ENCODE measurements around the gene NFATC4. TPM values are rescaled to one million over a fixed set of nuclear protein-coding genes. Genes with fewer than 3 reads are reported as not detected.
A peak's percentile ranks its signal among the peaks of the same experiment; 100 is the strongest.

The NFATC4 gene
- total RNA-seq, 1 donor from 2014 or later, result 130 TPM

GRCh38 chr14:24394275-24394674 is 26.3 kb downstream of the NFATC4 start:
- Mint-ChIP-seq H3K9me3 (no peaks in the 10 kb centered on the region), H3K36me3 (no peaks in the 10 kb centered on the region), H3K27me3 (no peaks in the 10 kb centered on the region), H3K4me3 (peak overlapping the region; percentile 37), H3K27ac (peak overlapping the region; percentile 76), H3K4me1 (ENCODE audit: unreplicated experiment) (peaks cover 50% of the 10 kb centered on the region)
- DNase-seq (ENCODE audit: extremely low spot score, unreplicated experiment), result no peak
- no peak for TF ChIP-seq CTCF (conservative IDR thresholded peaks at IDR 0.05)

- H3K27ac Mint-ChIP-seq, result peak overlapping the region; percentile 91
- no peaks in the 10 kb centered on the region for H3K27me3 Mint-ChIP-seq
- H3K36me3 Mint-ChIP-seq, result no peaks in the 10 kb centered on the region
- H3K9me3 Mint-ChIP-seq, result no peaks in the 10 kb centered on the region
- no peak for DNase-seq (ENCODE audit: extremely low spot score, unreplicated experiment)
- H3K4me3 Mint-ChIP-seq, result peak overlapping the region; percentile 78
- H3K4me1 Mint-ChIP-seq (ENCODE audit: unreplicated experiment), result peaks cover 53% of the 10 kb centered on the region
- no peak for TF ChIP-seq CTCF (conservative IDR thresholded peaks at IDR 0.05)
Observed at GRCh38 chr14:24395609-24396582, 27.9 kb downstream of the NFATC4 start.

- H3K9me3 Mint-ChIP-seq, result no peaks in the 10 kb centered on the region
- H3K36me3 Mint-ChIP-seq, result peaks cover under 1% of the 10 kb centered on the region
- peak overlapping the region; percentile 91 for H3K27ac Mint-ChIP-seq
- no peak for TF ChIP-seq CTCF (conservative IDR thresholded peaks at IDR 0.05)
- peak overlapping the region; percentile 78 for H3K4me3 Mint-ChIP-seq
- no peaks in the 10 kb centered on the region for H3K27me3 Mint-ChIP-seq
- no peak for DNase-seq (ENCODE audit: extremely low spot score, unreplicated experiment)
- peaks cover 56% of the 10 kb centered on the region for H3K4me1 Mint-ChIP-seq (ENCODE audit: unreplicated experiment)
Observed at GRCh38 chr14:24397639-24398292, 29.8 kb downstream of the NFATC4 start.

GRCh38 chr14:24398293-24398652 is 30.3 kb downstream of the NFATC4 start:
- Mint-ChIP-seq H3K4me1 (ENCODE audit: unreplicated experiment) (peaks cover 61% of the 10 kb centered on the region), H3K9me3 (no peaks in the 10 kb centered on the region), H3K27me3 (no peaks in the 10 kb centered on the region), H3K4me3 (peak overlapping the region; percentile 78), H3K27ac (peak overlapping the region; percentile 91), H3K36me3 (peaks cover 6% of the 10 kb centered on the region)
- DNase-seq (ENCODE audit: extremely low spot score, unreplicated experiment), result no peak
- TF ChIP-seq CTCF (conservative IDR thresholded peaks at IDR 0.05), result no peak

- peak within 1 kb of the TSS; percentile 91 for H3K27ac Mint-ChIP-seq
- DNase-seq (ENCODE audit: extremely low spot score, unreplicated experiment), result no peak
- H3K36me3 Mint-ChIP-seq, result peaks cover 7% of the 10 kb centered on the region
- peaks cover 63% of the 10 kb centered on the region for H3K4me1 Mint-ChIP-seq (ENCODE audit: unreplicated experiment)
- H3K9me3 Mint-ChIP-seq, result no peaks in the 10 kb centered on the region
- H3K4me3 Mint-ChIP-seq, result peak within 1 kb of the TSS; percentile 96
- H3K27me3 Mint-ChIP-seq, result no peaks in the 10 kb centered on the region
- peak; percentile 37 for TF ChIP-seq CTCF (conservative IDR thresholded peaks at IDR 0.05)
Observed at GRCh38 chr14:24398653-24399446, 30.9 kb downstream of the NFATC4 start, which contains the start of gene NYNRIN. Gene NYNRIN (plus strand): TSS chr14:24399003. CDS start chr14:24399247, 244 bp downstream.

Measured in type B pancreatic cell (in vitro differentiated cells).